ENCODE measurements around the gene APOBEC2. TPM values are rescaled to one million over a fixed set of nuclear protein-coding genes. Genes with fewer than 3 reads are reported as not detected.

APOBEC2 gene
- total and polyA plus RNA-seq, 2 of the 13 experiments (the other 11 are each of a cell fraction or from before 2014, with no cell fraction given) = 0.09 TPM; not detected in 1

DNA sequence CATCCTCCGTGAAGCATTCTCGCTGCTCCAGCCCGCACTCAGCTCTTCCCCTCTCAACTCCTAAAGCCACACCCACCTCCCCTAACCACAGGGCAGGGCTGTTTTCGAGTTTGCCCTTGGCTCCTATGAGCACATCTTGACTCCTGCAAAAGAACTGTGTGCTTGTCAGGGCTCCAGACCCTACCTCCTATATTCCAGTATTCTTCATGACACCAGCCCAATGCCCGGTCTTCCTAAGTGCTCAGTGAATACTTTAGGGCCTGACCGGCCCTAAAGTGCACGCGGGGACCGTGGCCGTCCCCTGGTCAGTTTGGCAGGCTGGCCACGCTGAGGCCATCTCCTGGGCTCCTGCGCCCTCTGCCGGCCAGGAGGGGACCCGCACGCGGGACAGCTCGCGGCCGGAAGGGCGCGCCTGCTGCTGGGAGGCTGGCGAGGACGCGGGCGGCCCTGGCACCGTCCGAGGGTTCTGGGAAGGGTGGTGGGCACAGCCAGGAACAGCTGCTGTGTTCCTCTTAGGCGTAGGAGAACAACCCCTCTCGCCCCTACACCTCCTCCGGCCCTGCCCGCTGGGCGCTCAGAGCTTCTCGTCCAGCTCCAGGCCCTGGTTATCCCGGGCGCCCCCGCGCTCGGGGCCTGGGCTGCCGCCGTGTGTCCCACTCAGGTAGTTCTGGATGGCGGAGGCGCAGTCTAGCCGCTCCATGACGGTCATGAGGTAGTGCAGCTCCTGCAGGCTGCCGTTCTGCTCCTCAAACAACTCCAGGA, 25.0 kb upstream of the APOBEC2 start (continued):
- TF ChIP-seq, protein P1, sequence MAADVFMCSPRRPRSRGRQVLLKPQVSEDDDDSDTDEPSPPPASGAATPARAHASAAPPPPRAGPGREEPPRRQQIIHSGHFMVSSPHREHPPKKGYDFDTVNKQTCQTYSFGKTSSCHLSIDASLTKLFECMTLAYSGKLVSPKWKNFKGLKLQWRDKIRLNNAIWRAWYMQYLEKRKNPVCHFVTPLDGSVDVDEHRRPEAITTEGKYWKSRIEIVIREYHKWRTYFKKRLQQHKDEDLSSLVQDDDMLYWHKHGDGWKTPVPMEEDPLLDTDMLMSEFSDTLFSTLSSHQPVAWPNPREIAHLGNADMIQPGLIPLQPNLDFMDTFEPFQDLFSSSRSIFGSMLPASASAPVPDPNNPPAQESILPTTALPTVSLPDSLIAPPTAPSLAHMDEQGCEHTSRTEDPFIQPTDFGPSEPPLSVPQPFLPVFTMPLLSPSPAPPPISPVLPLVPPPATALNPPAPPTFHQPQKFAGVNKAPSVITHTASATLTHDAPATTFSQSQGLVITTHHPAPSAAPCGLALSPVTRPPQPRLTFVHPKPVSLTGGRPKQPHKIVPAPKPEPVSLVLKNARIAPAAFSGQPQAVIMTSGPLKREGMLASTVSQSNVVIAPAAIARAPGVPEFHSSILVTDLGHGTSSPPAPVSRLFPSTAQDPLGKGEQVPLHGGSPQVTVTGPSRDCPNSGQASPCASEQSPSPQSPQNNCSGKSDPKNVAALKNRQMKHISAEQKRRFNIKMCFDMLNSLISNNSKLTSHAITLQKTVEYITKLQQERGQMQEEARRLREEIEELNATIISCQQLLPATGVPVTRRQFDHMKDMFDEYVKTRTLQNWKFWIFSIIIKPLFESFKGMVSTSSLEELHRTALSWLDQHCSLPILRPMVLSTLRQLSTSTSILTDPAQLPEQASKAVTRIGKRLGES (CRISPR knock-in tag; IDR thresholded peaks at IDR 0.05; ENCODE audit: borderline replicate concordance) = no peak
- TF ChIP-seq TOE1 (CRISPR knock-in tag; IDR thresholded peaks at IDR 0.05) (no peak), TAF15 (IDR thresholded peaks at IDR 0.05; ENCODE audit: low read depth, low read length, poor library complexity, severe bottlenecking) (peak; percentile 54), ZNF337 (CRISPR knock-in tag; IDR thresholded peaks at IDR 0.05; ENCODE audit: borderline replicate concordance, low read depth) (no peak), ZNF678 (CRISPR knock-in tag; IDR thresholded peaks at IDR 0.05) (0 out of 2 replicates have a peak, but pooled peaks have one; percentile 52), ZNF496 (CRISPR knock-in tag; IDR thresholded peaks at IDR 0.05; ENCODE audit: insufficient replicate concordance) (no peak), CERS6 (CRISPR knock-in tag; IDR thresholded peaks at IDR 0.05) (peak; percentile 14; the same call in 1 of the 2 replicates), ZFYVE20 (CRISPR knock-in tag; IDR thresholded peaks at IDR 0.05; ENCODE audit: borderline replicate concordance, low read depth) (0 out of 2 replicates have a peak, but pooled peaks have one; percentile 47), RFXAP (CRISPR knock-in tag; IDR thresholded peaks at IDR 0.05; ENCODE audit: borderline replicate concordance) (peak; percentile 63; the same call in 1 of the 2 replicates), HNRNPUL1 (IDR thresholded peaks at IDR 0.05; ENCODE audit: low read depth, low read length) (no peak), ZNF576 (CRISPR knock-in tag; IDR thresholded peaks at IDR 0.05) (peak; percentile 54; the same call in 1 of the 2 replicates), FOXA1 (IDR thresholded peaks at IDR 0.05) (no peak), FOXA1 (CRISPR knock-in tag; IDR thresholded peaks at IDR 0.05) (0 out of 2 replicates have a peak, but pooled peaks have one; percentile 33), XBP1 (CRISPR knock-in tag; IDR thresholded peaks at IDR 0.05) (no peak)
- TF ChIP-seq, protein P2, sequence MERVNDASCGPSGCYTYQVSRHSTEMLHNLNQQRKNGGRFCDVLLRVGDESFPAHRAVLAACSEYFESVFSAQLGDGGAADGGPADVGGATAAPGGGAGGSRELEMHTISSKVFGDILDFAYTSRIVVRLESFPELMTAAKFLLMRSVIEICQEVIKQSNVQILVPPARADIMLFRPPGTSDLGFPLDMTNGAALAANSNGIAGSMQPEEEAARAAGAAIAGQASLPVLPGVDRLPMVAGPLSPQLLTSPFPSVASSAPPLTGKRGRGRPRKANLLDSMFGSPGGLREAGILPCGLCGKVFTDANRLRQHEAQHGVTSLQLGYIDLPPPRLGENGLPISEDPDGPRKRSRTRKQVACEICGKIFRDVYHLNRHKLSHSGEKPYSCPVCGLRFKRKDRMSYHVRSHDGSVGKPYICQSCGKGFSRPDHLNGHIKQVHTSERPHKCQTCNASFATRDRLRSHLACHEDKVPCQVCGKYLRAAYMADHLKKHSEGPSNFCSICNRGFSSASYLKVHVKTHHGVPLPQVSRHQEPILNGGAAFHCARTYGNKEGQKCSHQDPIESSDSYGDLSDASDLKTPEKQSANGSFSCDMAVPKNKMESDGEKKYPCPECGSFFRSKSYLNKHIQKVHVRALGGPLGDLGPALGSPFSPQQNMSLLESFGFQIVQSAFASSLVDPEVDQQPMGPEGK (CRISPR knock-in tag; IDR thresholded peaks at IDR 0.05) = peak; percentile 25; the same call in 1 of the 2 replicates
- TF ChIP-seq, protein P3, sequence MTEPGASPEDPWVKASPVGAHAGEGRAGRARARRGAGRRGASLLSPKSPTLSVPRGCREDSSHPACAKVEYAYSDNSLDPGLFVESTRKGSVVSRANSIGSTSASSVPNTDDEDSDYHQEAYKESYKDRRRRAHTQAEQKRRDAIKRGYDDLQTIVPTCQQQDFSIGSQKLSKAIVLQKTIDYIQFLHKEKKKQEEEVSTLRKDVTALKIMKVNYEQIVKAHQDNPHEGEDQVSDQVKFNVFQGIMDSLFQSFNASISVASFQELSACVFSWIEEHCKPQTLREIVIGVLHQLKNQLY (CRISPR knock-in tag; IDR thresholded peaks at IDR 0.05) = no peak
- TF ChIP-seq, protein P4, sequence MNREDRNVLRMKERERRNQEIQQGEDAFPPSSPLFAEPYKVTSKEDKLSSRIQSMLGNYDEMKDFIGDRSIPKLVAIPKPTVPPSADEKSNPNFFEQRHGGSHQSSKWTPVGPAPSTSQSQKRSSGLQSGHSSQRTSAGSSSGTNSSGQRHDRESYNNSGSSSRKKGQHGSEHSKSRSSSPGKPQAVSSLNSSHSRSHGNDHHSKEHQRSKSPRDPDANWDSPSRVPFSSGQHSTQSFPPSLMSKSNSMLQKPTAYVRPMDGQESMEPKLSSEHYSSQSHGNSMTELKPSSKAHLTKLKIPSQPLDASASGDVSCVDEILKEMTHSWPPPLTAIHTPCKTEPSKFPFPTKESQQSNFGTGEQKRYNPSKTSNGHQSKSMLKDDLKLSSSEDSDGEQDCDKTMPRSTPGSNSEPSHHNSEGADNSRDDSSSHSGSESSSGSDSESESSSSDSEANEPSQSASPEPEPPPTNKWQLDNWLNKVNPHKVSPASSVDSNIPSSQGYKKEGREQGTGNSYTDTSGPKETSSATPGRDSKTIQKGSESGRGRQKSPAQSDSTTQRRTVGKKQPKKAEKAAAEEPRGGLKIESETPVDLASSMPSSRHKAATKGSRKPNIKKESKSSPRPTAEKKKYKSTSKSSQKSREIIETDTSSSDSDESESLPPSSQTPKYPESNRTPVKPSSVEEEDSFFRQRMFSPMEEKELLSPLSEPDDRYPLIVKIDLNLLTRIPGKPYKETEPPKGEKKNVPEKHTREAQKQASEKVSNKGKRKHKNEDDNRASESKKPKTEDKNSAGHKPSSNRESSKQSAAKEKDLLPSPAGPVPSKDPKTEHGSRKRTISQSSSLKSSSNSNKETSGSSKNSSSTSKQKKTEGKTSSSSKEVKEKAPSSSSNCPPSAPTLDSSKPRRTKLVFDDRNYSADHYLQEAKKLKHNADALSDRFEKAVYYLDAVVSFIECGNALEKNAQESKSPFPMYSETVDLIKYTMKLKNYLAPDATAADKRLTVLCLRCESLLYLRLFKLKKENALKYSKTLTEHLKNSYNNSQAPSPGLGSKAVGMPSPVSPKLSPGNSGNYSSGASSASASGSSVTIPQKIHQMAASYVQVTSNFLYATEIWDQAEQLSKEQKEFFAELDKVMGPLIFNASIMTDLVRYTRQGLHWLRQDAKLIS (CRISPR knock-in tag; IDR thresholded peaks at IDR 0.05) = no peak
